HUES48 (cell line): ENCODE results near the gene SPOCK1.

Experiments
- H3K27ac ChIP-seq: one replicate; pipeline ENCODE4 v1.7.0; 2013; ENCODE audit warnings: low read depth, low read length, inconsistent platforms
- H3K27me3 ChIP-seq: 2 replicates; pipeline ENCODE4 v1.6.1; 2013; ENCODE audit warnings: mild to moderate bottlenecking, low read length; ENCODE audit not compliant: control insufficient read depth, insufficient read depth
- H3K36me3 ChIP-seq: 2 replicates; pipeline ENCODE4 v1.6.1; 2013; ENCODE audit warnings: low read length; ENCODE audit not compliant: control insufficient read depth, insufficient read depth
- H3K4me1 ChIP-seq: 2 replicates; pipeline ENCODE4 v1.6.1; 2013; ENCODE audit warnings: mild to moderate bottlenecking, low read length; ENCODE audit not compliant: control insufficient read depth, insufficient read depth
- H3K4me3 ChIP-seq: 2 replicates; pipeline ENCODE4 v1.5.1; 2013; ENCODE audit warnings: mild to moderate bottlenecking, low read depth, low read length
- H3K9ac ChIP-seq: 2 replicates; pipeline ENCODE4 v1.6.1; 2013; ENCODE audit warnings: mild to moderate bottlenecking, low read depth, low read length, moderate library complexity
- H3K9me3 ChIP-seq: 2 replicates; pipeline ENCODE4 v1.6.1; 2013; ENCODE audit warnings: low read length; ENCODE audit not compliant: control insufficient read depth, insufficient read depth

SPOCK1 gene

GRCh38 chr5:137294604-137295003, 204.5 kb downstream of the SPOCK1 start:
- Histone ChIP-seq H3K4me1 (no peaks in the 10 kb centered on the region), H3K27ac (no peak overlapping the region), H3K27me3 (no peaks in the 10 kb centered on the region), H3K9me3 (no peaks in the 10 kb centered on the region), H3K36me3 (no peaks in the 10 kb centered on the region), H3K9ac (no peak overlapping the region), H3K4me3 (no peak overlapping the region)

GRCh38 chr5:137292461-137293027, 206.6 kb downstream of the SPOCK1 start:
- Histone ChIP-seq H3K36me3 (no peaks in the 10 kb centered on the region), H3K9me3 (no peaks in the 10 kb centered on the region), H3K4me3 (no peak overlapping the region), H3K27me3 (no peaks in the 10 kb centered on the region), H3K27ac (no peak overlapping the region), H3K4me1 (no peaks in the 10 kb centered on the region), H3K9ac (no peak overlapping the region)

GRCh38 chr5:137291436-137291835, 207.7 kb downstream of the SPOCK1 start:
- Histone ChIP-seq H3K4me1 (no peaks in the 10 kb centered on the region), H3K4me3 (no peak overlapping the region), H3K36me3 (no peaks in the 10 kb centered on the region), H3K27me3 (no peaks in the 10 kb centered on the region), H3K9me3 (no peaks in the 10 kb centered on the region), H3K27ac (no peak overlapping the region), H3K9ac (no peak overlapping the region)

GRCh38 chr5:137291031-137291430, 208.1 kb downstream of the SPOCK1 start:
- H3K9me3 ChIP-seq, result no peaks in the 10 kb centered on the region
- H3K4me3 ChIP-seq, result no peak overlapping the region
- H3K9ac ChIP-seq, result no peak overlapping the region
- H3K27me3 ChIP-seq, result no peaks in the 10 kb centered on the region
- no peaks in the 10 kb centered on the region for H3K36me3 ChIP-seq
- no peaks in the 10 kb centered on the region for H3K4me1 ChIP-seq
- no peak overlapping the region for H3K27ac ChIP-seq

GRCh38 chr5:137290373-137290772, 208.8 kb downstream of the SPOCK1 start:
- Histone ChIP-seq H3K36me3 (no peaks in the 10 kb centered on the region), H3K27me3 (no peaks in the 10 kb centered on the region), H3K9me3 (no peaks in the 10 kb centered on the region), H3K4me1 (no peaks in the 10 kb centered on the region), H3K27ac (no peak overlapping the region), H3K4me3 (no peak overlapping the region), H3K9ac (no peak overlapping the region)

- Histone ChIP-seq H3K36me3 (no peaks in the 10 kb centered on the region), H3K4me1 (no peaks in the 10 kb centered on the region)
Observed at GRCh38 chr5:137289856-137290255, 209.3 kb downstream of the SPOCK1 start.

GRCh38 chr5:137287569-137287968, 211.6 kb downstream of the SPOCK1 start:
- H3K27ac ChIP-seq, result no peak overlapping the region
- no peaks in the 10 kb centered on the region for H3K4me1 ChIP-seq
- H3K9me3 ChIP-seq, result no peaks in the 10 kb centered on the region
- no peak overlapping the region for H3K4me3 ChIP-seq
- H3K27me3 ChIP-seq, result no peaks in the 10 kb centered on the region
- no peak overlapping the region for H3K9ac ChIP-seq
- H3K36me3 ChIP-seq, result no peaks in the 10 kb centered on the region

More at GRCh38 chr5:137289856-137290255, 209.3 kb downstream of the SPOCK1 start:
- Histone ChIP-seq H3K4me3 (no peak overlapping the region), H3K9me3 (no peaks in the 10 kb centered on the region), H3K27me3 (no peaks in the 10 kb centered on the region), H3K27ac (no peak overlapping the region), H3K9ac (no peak overlapping the region)

GRCh38 chr5:137286025-137286610, 213.0 kb downstream of the SPOCK1 start:
- Histone ChIP-seq H3K4me1 (no peaks in the 10 kb centered on the region), H3K36me3 (no peaks in the 10 kb centered on the region), H3K9me3 (no peaks in the 10 kb centered on the region), H3K4me3 (no peak overlapping the region), H3K9ac (no peak overlapping the region), H3K27ac (no peak overlapping the region), H3K27me3 (no peaks in the 10 kb centered on the region)

- Histone ChIP-seq H3K27ac (no peak overlapping the region), H3K36me3 (no peaks in the 10 kb centered on the region)
Observed at GRCh38 chr5:137283801-137284200, 215.3 kb downstream of the SPOCK1 start.

GRCh38 chr5:137282216-137282615, 216.9 kb downstream of the SPOCK1 start:
- Histone ChIP-seq H3K4me3 (no peak overlapping the region), H3K9me3 (no peaks in the 10 kb centered on the region), H3K27ac (no peak overlapping the region), H3K27me3 (no peaks in the 10 kb centered on the region), H3K9ac (no peak overlapping the region), H3K36me3 (no peaks in the 10 kb centered on the region), H3K4me1 (peaks cover 6% of the 10 kb centered on the region; the same call in 1 of the 2 replicates)

More at GRCh38 chr5:137283801-137284200, 215.3 kb downstream of the SPOCK1 start:
- Histone ChIP-seq H3K27me3 (no peaks in the 10 kb centered on the region), H3K9me3 (no peaks in the 10 kb centered on the region), H3K9ac (no peak overlapping the region), H3K4me3 (no peak overlapping the region), H3K4me1 (peaks cover 6% of the 10 kb centered on the region; the same call in 1 of the 2 replicates)

- Histone ChIP-seq H3K4me1 (peaks cover 6% of the 10 kb centered on the region; the same call in 1 of the 2 replicates), H3K4me3 (no peak overlapping the region), H3K9ac (no peak overlapping the region), H3K36me3 (no peaks in the 10 kb centered on the region), H3K9me3 (no peaks in the 10 kb centered on the region), H3K27ac (no peak overlapping the region), H3K27me3 (no peaks in the 10 kb centered on the region)
Observed at GRCh38 chr5:137281201-137281600, 217.9 kb downstream of the SPOCK1 start.
